Uterus (tissue), 2 donors: Measurements from ENCODE around the gene CFAP77.

Experiments used
- POLR2A ChIP-seq, 2 donors: fragments of 450-650 bp; IDR thresholded peaks; one replicate each; pipeline ENCODE4 v1.6.1; 2016; ENCODE audit warnings: antibody characterized with exemption in 2 of 2, mild to moderate bottlenecking in 1 of 2, moderate library complexity in 1 of 2
- TF ChIP-seq, protein P1 (sequence below), 4 experiments: fragments of 200-600 bp in 2 of 4; fragments of 450-650 bp in 2 of 4; sonication (generic) in 2 of 4; IDR thresholded peaks; one replicate each; pipeline ENCODE4 v1.5.1; 2016 to 2019; ENCODE audit warnings: antibody characterized with exemption in 4 of 4, mild to moderate bottlenecking in 2 of 4, moderate library complexity in 1 of 4

DNA sequence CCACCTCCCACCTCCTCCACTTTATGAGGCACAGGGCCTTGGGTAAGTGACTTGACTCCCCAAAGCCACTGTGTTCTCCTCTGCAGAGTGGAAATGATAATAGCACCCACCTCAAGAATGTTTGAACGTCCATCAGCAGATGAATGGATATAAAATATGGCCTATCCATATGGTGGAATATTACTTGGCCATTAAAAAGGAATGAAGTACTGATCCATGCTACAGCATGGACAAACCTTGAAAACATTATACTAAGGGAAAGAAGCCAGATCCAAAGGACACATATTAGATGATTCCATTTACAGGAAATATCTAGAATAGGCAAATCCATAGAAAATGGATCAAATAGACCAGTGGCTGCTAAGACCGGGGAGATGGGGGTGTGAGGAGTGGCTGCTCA lies 50.2 kb downstream of the CFAP77 start:
- TF ChIP-seq, protein P1, sequence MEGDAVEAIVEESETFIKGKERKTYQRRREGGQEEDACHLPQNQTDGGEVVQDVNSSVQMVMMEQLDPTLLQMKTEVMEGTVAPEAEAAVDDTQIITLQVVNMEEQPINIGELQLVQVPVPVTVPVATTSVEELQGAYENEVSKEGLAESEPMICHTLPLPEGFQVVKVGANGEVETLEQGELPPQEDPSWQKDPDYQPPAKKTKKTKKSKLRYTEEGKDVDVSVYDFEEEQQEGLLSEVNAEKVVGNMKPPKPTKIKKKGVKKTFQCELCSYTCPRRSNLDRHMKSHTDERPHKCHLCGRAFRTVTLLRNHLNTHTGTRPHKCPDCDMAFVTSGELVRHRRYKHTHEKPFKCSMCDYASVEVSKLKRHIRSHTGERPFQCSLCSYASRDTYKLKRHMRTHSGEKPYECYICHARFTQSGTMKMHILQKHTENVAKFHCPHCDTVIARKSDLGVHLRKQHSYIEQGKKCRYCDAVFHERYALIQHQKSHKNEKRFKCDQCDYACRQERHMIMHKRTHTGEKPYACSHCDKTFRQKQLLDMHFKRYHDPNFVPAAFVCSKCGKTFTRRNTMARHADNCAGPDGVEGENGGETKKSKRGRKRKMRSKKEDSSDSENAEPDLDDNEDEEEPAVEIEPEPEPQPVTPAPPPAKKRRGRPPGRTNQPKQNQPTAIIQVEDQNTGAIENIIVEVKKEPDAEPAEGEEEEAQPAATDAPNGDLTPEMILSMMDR (IDR thresholded peaks at IDR 0.05), result no peak
- no peak for TF ChIP-seq POLR2A (IDR thresholded peaks at IDR 0.05)
